GM12878 (cell line): Measurements from ENCODE around the gene ATP7B. TPM values are rescaled to one million over a fixed set of nuclear protein-coding genes. Genes with fewer than 3 reads are reported as not detected.

Experiments used
- ATAC-seq: fragments of 200-7000 bp; cut with Tn5 transposase; 3 replicates; pipeline ENCODE4 v1.9.1; 2020; ENCODE audit warnings: mild to moderate bottlenecking, moderate library complexity
- BruUV-seq: library from RNA; stranded (reverse); fragments of 400-500 nt; replicated peaks from 2 replicates; lab custom pipeline; 2021; lab: Mats Ljungman, UMichigan
- CTCF ChIA-PET: fragments of 300-600 bp; sonication (Branson Sonifier 250); formaldehyde crosslinking; extraction: SDS; loops from one replicate; lab custom pipeline; 2021; ENCODE audit warnings: inconsistent platforms; lab: Yijun Ruan, JAX
- POLR2A ChIA-PET: fragments of 350-600 bp; formaldehyde crosslinking; extraction: SDS; loops from one replicate; lab custom pipeline; 2021; ENCODE audit warnings: inconsistent platforms; lab: Charles Lee
- RAD21 ChIA-PET: fragments of 300-600 bp; sonication (Branson Sonifier 250); formaldehyde crosslinking; loops from one replicate; lab custom pipeline; 2023; ENCODE audit warnings: antibody characterized with exemption; ENCODE audit not compliant: unreplicated experiment; lab: Charles Lee
- SMC1A ChIA-PET: fragments of 300-600 bp; sonication (Branson Sonifier 250); formaldehyde crosslinking; loops from one replicate; lab custom pipeline; 2023; ENCODE audit not compliant: unreplicated experiment, uncharacterized antibody; lab: Charles Lee
- DNase-seq: peaks from one replicate; pipeline ENCODE4 v3.0.0-alpha.2; 2011; ENCODE audit warnings: low read depth, low spot score
- FAIRE-seq: peaks from 3 replicates; lab custom pipeline; 2011; peaks lifted over from hg19 to GRCh38; lab: Jason Lieb, UNC
- H2AFZ ChIP-seq: 2 replicates; pipeline ENCODE4 v1.6.0; 2011; ENCODE audit warnings: low read depth, low read length, control low read depth; ENCODE audit not compliant: control insufficient read depth
- H3K27ac ChIP-seq: 2 replicates; pipeline ENCODE4 v1.5.1; 2011; ENCODE audit warnings: control low read depth; ENCODE audit not compliant: control insufficient read depth, insufficient read depth
- H3K27me3 ChIP-seq, 2 experiments: replicated peaks in 1 of 2; 2 replicates each; pipeline versions ENCODE4 v1.6.0 to v1.6.1; 2011; ENCODE audit warnings: low read length in 1 of 2; ENCODE audit not compliant: control insufficient read depth in 2 of 2, insufficient read depth in 2 of 2
- H3K36me3 ChIP-seq, 2 experiments: 2 replicates each; pipeline ENCODE4 v1.5.1; 2011; ENCODE audit warnings: low read length in 1 of 2; ENCODE audit not compliant: control insufficient read depth in 2 of 2, insufficient read depth in 2 of 2
- H3K4me1 ChIP-seq: 2 replicates; pipeline ENCODE4 v1.6.1; 2011; ENCODE audit warnings: mild to moderate bottlenecking, low read length, moderate library complexity, mixed read lengths; ENCODE audit not compliant: control insufficient read depth, insufficient read depth
- H3K4me2 ChIP-seq: 2 replicates; pipeline ENCODE4 v1.6.0; 2011; ENCODE audit warnings: control low read depth; ENCODE audit not compliant: control insufficient read depth, insufficient read depth
- H3K4me3 ChIP-seq: fragments of 200-600 bp; sonication (generic); 2 replicates; pipeline ENCODE4 v1.5.1; 2016
- H3K79me2 ChIP-seq: 2 replicates; pipeline ENCODE4 v1.6.0; 2011; ENCODE audit warnings: low read length; ENCODE audit not compliant: control insufficient read depth, insufficient read depth
- H3K9ac ChIP-seq: 2 replicates; pipeline ENCODE4 v1.8.0; 2011; ENCODE audit warnings: low read length, control low read depth, mixed read lengths; ENCODE audit not compliant: control insufficient read depth, insufficient read depth
- H3K9me3 ChIP-seq: replicated peaks from 3 replicates; pipeline ENCODE4 v1.5.1; 2011; ENCODE audit warnings: mild to moderate bottlenecking, low read length; ENCODE audit not compliant: control insufficient read depth, insufficient read depth
- H4K20me1 ChIP-seq: 2 replicates; pipeline ENCODE4 v1.6.0; 2011; ENCODE audit not compliant: control insufficient read depth, insufficient read depth
- BACH1 ChIP-seq: fragments of 450-650 bp; IDR thresholded peaks from 2 replicates; pipeline ENCODE4 v1.6.1; 2017; ENCODE audit warnings: mild to moderate bottlenecking, borderline replicate concordance
- EGR1 ChIP-seq, 2 experiments: IDR thresholded peaks; 1 replicate in 1 of 2; 2 replicates in 1 of 2; pipeline ENCODE4 v1.6.1; 2011 to 2012; ENCODE audit warnings: low read depth in 2 of 2, low read length in 2 of 2, borderline replicate concordance in 1 of 2, mild to moderate bottlenecking in 1 of 2, moderate library complexity in 1 of 2
- LARP7 ChIP-seq: fragments of 450-650 bp; IDR thresholded peaks from 2 replicates; pipeline ENCODE4 v1.6.1; 2017; ENCODE audit warnings: mild to moderate bottlenecking
- MEF2B ChIP-seq: fragments of 450-650 bp; IDR thresholded peaks from 2 replicates; pipeline ENCODE4 v1.6.1; 2018; ENCODE audit warnings: mild to moderate bottlenecking, moderate library complexity; ENCODE audit not compliant: partially characterized antibody, poor library complexity, severe bottlenecking
- MTA2 ChIP-seq: fragments of 450-650 bp; IDR thresholded peaks from 2 replicates; pipeline ENCODE4 v1.6.1; 2016; ENCODE audit warnings: low read depth, mild to moderate bottlenecking, moderate library complexity
- MYB ChIP-seq: fragments of 150-350 bp; IDR thresholded peaks from 2 replicates; pipeline ENCODE4 v1.6.1; 2014; ENCODE audit warnings: mild to moderate bottlenecking, low read depth, low read length, borderline replicate concordance
- NR2C2 ChIP-seq: IDR thresholded peaks from 2 replicates; pipeline ENCODE4 v1.6.1; 2011; ENCODE audit warnings: borderline replicate concordance, low read depth; ENCODE audit not compliant: control insufficient read depth, insufficient read length
- RB1 ChIP-seq: fragments of 450-650 bp; formaldehyde crosslinking; IDR thresholded peaks from 2 replicates; pipeline ENCODE4 v1.6.1; 2017; ENCODE audit warnings: mild to moderate bottlenecking, borderline replicate concordance
- RCOR1 ChIP-seq: conservative IDR thresholded peaks from 2 replicates; pipeline ENCODE4 v1.6.1; 2012; ENCODE audit warnings: low read depth, low read length, improper control_type of control experiment
- RUNX3 ChIP-seq: IDR thresholded peaks from 2 replicates; pipeline ENCODE4 v1.6.1; 2012; ENCODE audit warnings: low read length, inconsistent platforms
- SIN3A ChIP-seq: IDR thresholded peaks from 2 replicates; pipeline ENCODE4 v1.6.1; 2012; ENCODE audit warnings: low read depth, low read length, improper control_type of control experiment
- TCF12 ChIP-seq: IDR thresholded peaks from 2 replicates; pipeline ENCODE4 v1.6.1; 2011; ENCODE audit warnings: low read depth, mild to moderate bottlenecking, low read length
- ZNF274 ChIP-seq: IDR thresholded peaks from one replicate; pipeline ENCODE4 v1.8.0; 2011; ENCODE audit not compliant: insufficient read length, insufficient read depth
- WGBS: methylation state at CpG from one replicate; pipeline ENCODE4 v1.1.6; 2016; ENCODE audit warnings: low lambda C conversion rate; ENCODE audit not compliant: insufficient replicate concordance, insufficient coverage; ENCODE audit errors: missing lambda C conversion rate; 5-methylcytosine and 5-hydroxymethylcytosine counted together
- in situ Hi-C: fragments of 300-500 bp; cut with MboI; formaldehyde crosslinking; loops from 9 replicates; pipeline ENCODE4 v1.14.3; 2018; ENCODE audit warnings: mixed read lengths
- intact Hi-C: fragments of 100-400 bp; cut with micrococcal nuclease; formaldehyde crosslinking; loops from one replicate; pipeline ENCODE4 v1.14.2; 2022; ENCODE audit not compliant: unreplicated experiment
- polyA plus RNA-seq, 11 experiments: library from polyadenylated mRNA; depleted of rRNA in 4 of 11; unstranded in 6 of 11; stranded (reverse) in 5 of 11; fragments of >200 nt; fragmentation: Nextera tagmentation in 4 of 11; fragmentation: Illumina TruSeq in 1 of 11; extraction: Ambion mirVana in 4 of 11; extraction: Trizol in 1 of 11; gene quantifications; 1 replicate in 1 of 11; 2 replicates in 10 of 11; pipeline versions ENCODE4 v1.2.1 to v1.2.3, GENCODE V29; 2011 to 2016; ENCODE audit warnings: inconsistent platforms in 2 of 11, missing spikeins in 2 of 11, low read depth in 1 of 11
- total RNA-seq, 4 experiments: library from RNA; depleted of rRNA in 3 of 4; stranded (reverse); fragments of >200 nt in 3 of 4; fragmentation: Illumina TruSeq in 1 of 4; extraction: Trizol in 1 of 4; gene quantifications; 2 replicates each; pipeline versions ENCODE4 v1.2.1 to v1.2.3, GENCODE V29; 2013 to 2021
- TF ChIP-seq, protein P1 (sequence below): IDR thresholded peaks from 2 replicates; pipeline ENCODE4 v1.6.1; 2012; ENCODE audit warnings: low read length, inconsistent platforms

The ATP7B gene
- total and polyA plus RNA-seq, 10 of the 15 experiments (the other 5 are each of a cell fraction or from before 2014, with no cell fraction given): under 0.01 to 1.1 (median 0.06) TPM; not detected in 2

DNA sequence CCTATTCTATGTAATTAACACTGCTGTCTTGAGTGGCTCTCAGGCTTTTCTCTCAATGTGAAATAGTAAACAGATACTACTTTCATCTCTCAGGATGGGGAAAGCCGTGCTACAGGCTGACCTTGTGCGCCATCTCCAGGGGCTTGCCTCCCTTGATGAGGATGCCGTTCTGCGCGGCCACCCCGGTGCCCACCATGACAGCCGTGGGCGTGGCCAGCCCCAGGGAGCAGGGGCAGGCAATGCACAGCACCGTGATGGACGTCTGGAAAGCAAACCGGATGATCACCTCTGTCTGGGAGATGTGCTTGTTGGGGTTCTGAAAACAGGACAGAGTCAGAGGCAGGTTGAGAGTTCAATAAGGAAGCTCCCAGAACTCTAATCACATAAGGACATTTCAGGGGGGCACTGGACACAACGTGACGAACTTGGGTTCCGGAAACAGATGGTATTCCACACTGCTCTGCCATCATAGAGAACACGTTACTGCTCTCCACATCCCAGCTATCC lies 65.0 kb downstream of the ATP7B start:
- ChIA-PET CTCF (interaction anchor here (1.6 kb wide), 1 partner anchor 181 kb away, joined by 5 read pairs; no protein-coding TSS in a partner anchor), RAD21 (no interaction called here), SMC1A (no interaction called here), POLR2A (no interaction called here)
- FAIRE-seq (no peak), DNase-seq (no peak), ATAC-seq (no peak)
- WGBS: 56% methylated on average over 15 of the region's 15 CpGs
- H3K4me3 ChIP-seq: no peak overlapping the region
- H3K27ac ChIP-seq: no peak overlapping the region
- H3K9ac ChIP-seq: no peak overlapping the region
- peaks cover under 1 to 3% of the 10 kb centered on the region in 2 experiments; a peak in 3 of 4 replicates for H3K27me3 ChIP-seq
- H3K79me2 ChIP-seq: no peaks in the 10 kb centered on the region
- H2AFZ ChIP-seq: no peak overlapping the region
- no peaks in the 10 kb centered on the region for H3K36me3 ChIP-seq
- intact Hi-C loops (no loop called here), in situ Hi-C loops (no loop called here)
- H3K9me3 ChIP-seq: no peaks in the 10 kb centered on the region
- no TSS peak for BruUV-seq
- no peaks in the 10 kb centered on the region for H4K20me1 ChIP-seq
- no peak overlapping the region for H3K4me2 ChIP-seq
- no peak for TF ChIP-seq SIN3A
- no peak for TF ChIP-seq ZNF274
- no peak for TF ChIP-seq MTA2
- no peak for TF ChIP-seq RCOR1
- no peak for TF ChIP-seq NR2C2
- no peak for TF ChIP-seq MYB
- TF ChIP-seq BACH1: no peak
- TF ChIP-seq LARP7: no peak
- TF ChIP-seq EGR1 (IDR thresholded peaks at IDR 0.05; ENCODE audit: borderline replicate concordance in 1 of 2, low read depth in 2 of 2, low read length in 2 of 2): no peak
- TF ChIP-seq RUNX3: no peak
- TF ChIP-seq TCF12: no peak
- no peak for TF ChIP-seq MEF2B
- TF ChIP-seq RB1: no peak
- TF ChIP-seq, protein P1, sequence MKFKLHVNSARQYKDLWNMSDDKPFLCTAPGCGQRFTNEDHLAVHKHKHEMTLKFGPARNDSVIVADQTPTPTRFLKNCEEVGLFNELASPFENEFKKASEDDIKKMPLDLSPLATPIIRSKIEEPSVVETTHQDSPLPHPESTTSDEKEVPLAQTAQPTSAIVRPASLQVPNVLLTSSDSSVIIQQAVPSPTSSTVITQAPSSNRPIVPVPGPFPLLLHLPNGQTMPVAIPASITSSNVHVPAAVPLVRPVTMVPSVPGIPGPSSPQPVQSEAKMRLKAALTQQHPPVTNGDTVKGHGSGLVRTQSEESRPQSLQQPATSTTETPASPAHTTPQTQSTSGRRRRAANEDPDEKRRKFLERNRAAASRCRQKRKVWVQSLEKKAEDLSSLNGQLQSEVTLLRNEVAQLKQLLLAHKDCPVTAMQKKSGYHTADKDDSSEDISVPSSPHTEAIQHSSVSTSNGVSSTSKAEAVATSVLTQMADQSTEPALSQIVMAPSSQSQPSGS: no peak
- peaks cover 14% of the 10 kb centered on the region; the same call in 1 of the 2 replicates for H3K4me1 ChIP-seq
